MCF 10A (cell line): Measurements from ENCODE around the gene MED15. TPM values are rescaled to one million over a fixed set of nuclear protein-coding genes. Genes with fewer than 3 reads are reported as not detected.

Experiments used
- BruUV-seq: library from RNA; stranded (reverse); fragments of 400-500 nt; replicated peaks from 2 replicates; lab custom pipeline; 2021; lab: Mats Ljungman, UMichigan
- CTCF ChIA-PET: fragments of 300-600 bp; sonication (Branson Sonifier 250); formaldehyde crosslinking; extraction: SDS; loops from one replicate; lab custom pipeline; 2021; ENCODE audit warnings: antibody characterized with exemption, inconsistent platforms; lab: Yijun Ruan, JAX
- POLR2A ChIA-PET: fragments of 300-600, 350-650 bp; sonication (Branson Sonifier 250); formaldehyde crosslinking; extraction: SDS; loops from one replicate; lab custom pipeline; 2020; ENCODE audit warnings: antibody characterized with exemption, inconsistent platforms; lab: Yijun Ruan, JAX
- DNase-seq: peaks from one replicate; pipeline ENCODE4 v3.0.0-alpha.2; 2018; ENCODE audit not compliant: unreplicated experiment
- H3K27ac Mint-ChIP-seq: one replicate; pipeline ENCODE4 v1.8.0; 2022; ENCODE audit warnings: mild to moderate bottlenecking, low read depth, mixed read lengths; ENCODE audit not compliant: unreplicated experiment
- H3K27me3 Mint-ChIP-seq: one replicate; pipeline ENCODE4 v1.8.0; 2022; ENCODE audit warnings: mixed read lengths; ENCODE audit not compliant: insufficient read depth, unreplicated experiment
- H3K36me3 Mint-ChIP-seq: one replicate; pipeline ENCODE4 v1.8.0; 2022; ENCODE audit warnings: mild to moderate bottlenecking, moderate library complexity, mixed read lengths; ENCODE audit not compliant: insufficient read depth, unreplicated experiment
- H3K4me1 Mint-ChIP-seq: one replicate; pipeline ENCODE4 v1.8.0; 2022; ENCODE audit warnings: mixed read lengths; ENCODE audit not compliant: insufficient read depth, unreplicated experiment
- H3K4me3 Mint-ChIP-seq: one replicate; pipeline ENCODE4 v1.8.0; 2022; ENCODE audit warnings: mild to moderate bottlenecking, moderate library complexity, mixed read lengths; ENCODE audit not compliant: unreplicated experiment
- H3K9me3 Mint-ChIP-seq: one replicate; pipeline ENCODE4 v1.8.0; 2022; ENCODE audit warnings: mixed read lengths; ENCODE audit not compliant: unreplicated experiment
- CTCF ChIP-seq: fragments of 200-600 bp; IDR thresholded peaks from one replicate; pipeline ENCODE4 v1.8.0; 2022; ENCODE audit warnings: antibody characterized with exemption, mild to moderate bottlenecking; ENCODE audit not compliant: unreplicated experiment
- intact Hi-C: fragments of 100-400 bp; cut with micrococcal nuclease; formaldehyde crosslinking; loops from 2 replicates; pipeline ENCODE4 v1.14.1; 2022
- total RNA-seq: library from RNA; stranded (reverse); gene quantifications from 2 replicates; pipeline ENCODE4 v1.2.3, GENCODE V29; 2022

MED15 gene
- total RNA-seq, 1 experiment from 2014 or later = 122 TPM

GRCh38 chr22:20488946-20489345 lies 18.5 kb upstream of the MED15 start:
- ChIA-PET CTCF (no interaction called here), POLR2A (no interaction called here)
- Mint-ChIP-seq H3K4me1 (peaks cover 8% of the 10 kb centered on the region), H3K27me3 (no peaks in the 10 kb centered on the region), H3K9me3 (no peaks in the 10 kb centered on the region), H3K4me3 (no peak overlapping the region), H3K36me3 (peaks cover 5% of the 10 kb centered on the region), H3K27ac (no peak overlapping the region)
- no peak for TF ChIP-seq CTCF
- BruUV-seq = no TSS peak
- intact Hi-C loops = no loop called here
- no peak for DNase-seq

- BruUV-seq = no TSS peak
- no peaks in the 10 kb centered on the region for H3K9me3 Mint-ChIP-seq
- no peak overlapping the region for H3K4me3 Mint-ChIP-seq
- CTCF ChIA-PET = no interaction called here
- no peak for TF ChIP-seq CTCF
- intact Hi-C loops = no loop called here
- POLR2A ChIA-PET = no interaction called here
- H3K36me3 Mint-ChIP-seq = peaks cover 5% of the 10 kb centered on the region
- peaks cover 8% of the 10 kb centered on the region for H3K4me1 Mint-ChIP-seq
- no peak for DNase-seq
- H3K27ac Mint-ChIP-seq = no peak overlapping the region
- H3K27me3 Mint-ChIP-seq = no peaks in the 10 kb centered on the region
These were observed 17.0 kb upstream of the MED15 start for GRCh38 chr22:20490183-20490940.

- Mint-ChIP-seq H3K9me3 (no peaks in the 10 kb centered on the region), H3K27me3 (no peaks in the 10 kb centered on the region), H3K4me1 (peaks cover 8% of the 10 kb centered on the region), H3K4me3 (no peak overlapping the region), H3K27ac (no peak overlapping the region), H3K36me3 (peaks cover 5% of the 10 kb centered on the region)
- intact Hi-C loops = no loop called here
- TF ChIP-seq CTCF = no peak
- ChIA-PET CTCF (no interaction called here), POLR2A (no interaction called here)
- no peak for DNase-seq
- no TSS peak for BruUV-seq
These were observed 16.5 kb upstream of the MED15 start for GRCh38 chr22:20490941-20491307.

GRCh38 chr22:20491346-20491745 lies 16.1 kb upstream of the MED15 start:
- H3K4me1 Mint-ChIP-seq = peaks cover 8% of the 10 kb centered on the region
- ChIA-PET CTCF (no interaction called here), POLR2A (no interaction called here)
- no peak for TF ChIP-seq CTCF
- peaks cover 5% of the 10 kb centered on the region for H3K36me3 Mint-ChIP-seq
- no peaks in the 10 kb centered on the region for H3K27me3 Mint-ChIP-seq
- BruUV-seq = no TSS peak
- H3K9me3 Mint-ChIP-seq = no peaks in the 10 kb centered on the region
- intact Hi-C loops = no loop called here
- DNase-seq = no peak
- no peak overlapping the region for H3K27ac Mint-ChIP-seq
- H3K4me3 Mint-ChIP-seq = no peak overlapping the region
